COLO829 (cell line): ENCODE data around the gene CEACAM16.

Experiments
- DNase-seq: peaks from one replicate; pipeline ENCODE4 v3.0.0; 2012; ENCODE audit warnings: low spot score

Gene CEACAM16

DNA sequence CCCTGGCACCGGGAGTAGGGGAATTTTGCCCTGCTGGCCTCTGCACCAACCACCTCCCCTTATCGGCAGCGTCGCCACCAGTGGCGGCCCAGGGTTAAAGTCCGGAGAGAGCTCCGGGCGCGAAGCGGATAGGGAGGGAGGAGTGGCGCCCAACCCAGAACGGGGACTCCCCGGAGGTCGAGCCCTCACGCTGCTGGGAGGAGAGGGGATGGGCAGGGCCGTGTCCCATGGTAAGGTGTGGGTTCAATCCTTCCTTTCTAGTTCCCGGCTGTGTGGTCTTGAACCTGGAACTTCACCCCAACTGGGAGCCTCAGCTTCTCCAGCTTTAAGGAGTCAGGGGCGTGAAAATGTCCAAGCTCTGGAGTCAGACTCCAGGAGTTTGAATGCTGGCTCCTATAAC, 26.3 kb downstream of the CEACAM16 start:
- no peak for DNase-seq

DNA sequence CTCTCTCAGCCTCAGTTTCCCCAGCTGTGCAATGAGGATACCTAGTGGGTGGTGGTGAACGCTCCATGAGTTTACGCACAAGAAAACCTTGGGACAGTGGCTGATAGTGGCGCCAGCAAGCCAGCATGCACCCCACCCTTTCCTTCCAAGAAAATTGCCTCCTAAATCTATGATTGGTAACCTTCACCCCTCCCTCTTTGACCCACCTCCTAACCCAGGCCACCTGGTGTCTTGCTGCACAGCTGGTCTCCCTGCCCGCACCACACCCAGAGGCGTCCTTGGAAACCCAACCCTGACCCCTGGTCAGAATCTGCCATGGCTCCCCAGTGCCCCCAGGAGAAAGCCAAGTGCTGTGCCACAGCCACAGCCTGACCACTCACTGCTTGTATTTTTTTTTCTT, 26.7 kb downstream of the CEACAM16 start:
- no peak for DNase-seq

DNA sequence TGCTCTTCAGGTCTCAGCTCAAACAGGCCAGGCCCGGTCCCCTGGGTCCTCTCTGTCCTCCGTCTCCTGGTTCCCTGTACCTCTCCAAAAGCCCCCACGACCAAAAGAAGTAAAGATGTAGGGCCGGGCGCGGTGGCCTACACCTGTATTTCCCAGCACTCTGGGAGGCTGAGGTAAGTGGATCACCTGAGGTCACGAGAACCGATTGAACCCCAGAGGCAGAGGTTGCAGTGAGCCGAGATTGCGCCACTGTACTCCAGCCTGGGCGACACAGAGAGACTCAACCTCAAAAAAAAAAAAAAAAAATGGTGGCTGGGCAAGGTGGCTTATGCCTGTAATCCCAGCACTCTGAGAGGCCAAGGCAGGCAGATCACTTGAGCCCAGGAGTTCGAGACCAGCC, 27.5 kb downstream of the CEACAM16 start:
- no peak for DNase-seq

DNA sequence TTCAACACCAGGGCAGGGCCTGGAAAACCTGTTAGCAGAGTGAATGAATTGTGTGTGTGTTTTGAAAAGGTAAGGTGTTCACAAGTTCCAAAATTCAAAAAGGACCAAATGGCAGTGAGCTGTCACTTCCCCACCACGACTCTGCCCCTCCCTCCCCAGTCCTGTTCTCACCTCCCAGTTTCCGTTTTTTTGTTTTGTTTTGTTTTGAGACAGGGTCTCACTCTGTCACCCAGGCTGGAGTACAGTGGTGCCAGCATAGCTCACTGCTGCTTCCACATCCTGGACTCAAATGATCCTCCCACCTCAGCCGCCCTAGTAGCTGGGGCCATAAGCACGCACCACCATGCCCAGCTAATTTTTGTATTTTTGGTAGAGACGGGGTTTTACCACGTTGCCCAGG, 29.2 kb downstream of the CEACAM16 start:
- DNase-seq, result no peak

DNA sequence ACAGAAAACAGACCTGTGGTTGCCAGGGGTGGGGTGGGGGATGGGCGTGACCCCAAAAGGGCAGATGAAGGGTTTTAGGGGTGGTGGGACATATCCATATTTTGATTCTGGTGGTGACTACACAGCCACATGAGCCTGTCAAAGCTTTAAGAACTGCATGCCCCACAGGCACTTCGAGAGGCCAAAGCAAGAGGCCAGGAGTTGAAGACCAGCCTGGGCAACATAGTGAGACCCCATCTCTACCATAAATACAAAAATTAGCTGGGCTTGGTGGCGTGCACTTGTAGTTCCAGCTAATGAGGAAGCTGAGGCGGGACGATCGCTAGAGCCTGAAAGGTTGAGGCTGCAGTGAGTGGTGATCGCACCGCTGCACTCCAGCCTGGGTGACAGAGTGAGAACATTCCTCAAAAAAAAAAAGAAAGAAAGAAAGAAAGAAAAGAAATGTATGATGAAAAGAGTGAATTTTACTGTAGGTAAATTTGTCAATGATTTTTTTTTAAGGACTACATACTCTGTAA, 30.6 kb downstream of the CEACAM16 start:
- no peak for DNase-seq

DNA sequence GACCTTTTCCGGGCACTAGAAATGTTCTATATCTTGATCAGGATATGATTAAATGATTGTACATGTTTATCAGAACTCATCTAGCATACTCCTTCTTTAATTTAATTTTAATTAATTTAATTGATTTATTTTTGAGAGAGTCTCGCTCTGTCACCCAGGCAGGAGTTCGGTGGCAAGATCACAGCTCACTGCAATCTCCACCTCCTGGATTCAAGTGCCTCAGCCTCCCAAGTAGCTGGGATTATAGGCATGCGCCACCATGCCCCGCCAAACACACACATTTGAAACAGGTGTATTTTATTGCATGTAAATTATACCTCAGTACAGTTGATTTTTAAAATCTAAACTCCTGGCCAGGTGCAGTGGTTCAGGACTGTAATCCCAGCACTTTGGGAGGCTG, 32.1 kb downstream of the CEACAM16 start:
- DNase-seq, result no peak

DNA sequence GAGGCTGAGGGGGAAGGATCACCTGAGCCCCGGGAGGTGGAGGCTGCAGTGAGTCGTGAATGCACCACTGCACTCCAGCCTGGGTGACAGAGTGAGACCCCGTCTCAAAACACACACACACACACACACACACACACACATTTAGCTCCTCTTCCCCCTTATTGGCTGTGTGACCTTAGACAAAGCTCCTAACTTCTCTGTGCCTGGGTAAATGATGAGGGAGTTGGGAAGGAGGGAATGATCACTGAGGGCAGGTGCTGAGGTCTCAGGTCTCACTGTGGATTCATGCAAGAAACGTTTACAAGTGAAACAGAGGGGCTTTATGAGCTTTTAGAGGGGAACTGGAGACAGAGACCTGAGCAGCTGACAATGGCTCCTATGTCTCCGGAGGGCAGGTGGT, 32.7 kb downstream of the CEACAM16 start:
- no peak for DNase-seq

DNA sequence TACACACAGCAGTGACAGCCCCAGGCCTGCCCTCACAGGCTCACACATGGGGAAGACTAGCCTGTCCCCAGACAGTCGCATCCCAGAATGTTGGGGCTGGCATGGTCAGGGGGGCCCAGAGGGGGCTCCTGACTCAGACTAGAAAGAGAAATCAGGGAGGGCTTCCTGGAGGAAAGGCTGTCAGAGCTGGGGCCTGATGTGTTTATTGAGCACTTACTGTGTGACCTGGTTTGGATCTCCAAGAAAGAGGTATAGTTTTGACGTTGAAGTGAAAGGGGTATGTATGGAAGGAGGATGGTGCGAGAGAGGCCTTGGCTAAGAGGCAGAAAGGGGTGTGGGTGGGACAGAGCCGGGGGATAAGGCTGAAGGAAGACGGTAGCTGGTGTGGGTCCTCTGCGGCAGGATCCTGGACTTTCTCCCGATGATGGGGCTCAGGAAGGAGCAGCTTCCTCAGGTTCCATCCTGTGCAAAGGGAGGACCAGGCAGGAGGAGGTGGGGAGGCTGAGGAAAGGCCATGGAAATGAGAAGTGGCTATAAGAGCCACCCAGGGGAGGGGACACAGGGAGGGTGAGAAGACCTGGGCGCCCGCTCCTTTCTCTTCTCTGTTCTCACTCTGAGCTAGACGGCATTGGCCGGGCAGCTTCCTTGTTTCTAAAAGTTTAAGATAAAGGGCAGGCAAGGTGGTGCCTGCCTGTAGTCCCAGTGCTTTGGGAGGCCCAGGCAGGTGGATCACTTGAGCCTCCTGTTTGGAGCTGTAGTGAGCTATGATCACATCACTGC, 33.5 kb downstream of the CEACAM16 start:
- DNase-seq, result no peak

DNA sequence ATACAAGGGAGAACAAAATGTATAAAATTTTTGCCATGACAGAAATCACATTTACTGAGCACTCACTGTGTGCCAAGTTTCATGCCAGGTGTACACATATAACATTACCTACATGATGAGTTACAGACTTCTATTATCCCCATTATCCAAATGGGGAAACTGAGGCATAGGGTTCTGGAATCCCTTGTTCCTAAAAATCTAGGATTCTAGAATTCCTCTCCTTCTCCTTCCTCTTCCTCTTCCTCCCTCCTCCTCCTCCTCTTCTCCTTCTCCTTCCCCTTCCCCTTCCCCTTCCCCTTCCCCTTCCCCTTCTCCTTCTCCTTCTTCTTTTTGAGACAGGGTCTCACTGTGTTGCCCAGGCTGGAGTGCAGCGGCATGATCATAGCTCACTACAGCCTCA, 35.4 kb downstream of the CEACAM16 start:
- DNase-seq, result no peak

DNA sequence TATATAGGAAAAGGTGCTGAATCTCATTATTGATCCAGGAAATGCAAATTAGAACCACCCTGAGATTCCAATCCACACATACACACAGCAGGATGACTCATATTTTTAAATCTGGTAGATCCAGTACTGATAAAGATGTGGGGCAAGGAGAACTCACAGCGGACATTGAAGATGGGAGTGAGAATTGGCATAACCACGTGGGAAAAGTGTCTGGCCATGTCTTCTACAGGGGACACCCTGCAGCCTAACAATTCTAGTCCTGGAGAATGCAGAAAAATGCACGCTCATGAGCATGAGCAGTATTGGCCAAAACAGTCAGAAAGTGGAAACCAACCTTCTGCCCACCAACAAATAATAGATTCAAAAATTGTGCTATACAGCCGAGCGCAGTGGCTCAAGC, 36.1 kb downstream of the CEACAM16 start:
- no peak for DNase-seq

DNA sequence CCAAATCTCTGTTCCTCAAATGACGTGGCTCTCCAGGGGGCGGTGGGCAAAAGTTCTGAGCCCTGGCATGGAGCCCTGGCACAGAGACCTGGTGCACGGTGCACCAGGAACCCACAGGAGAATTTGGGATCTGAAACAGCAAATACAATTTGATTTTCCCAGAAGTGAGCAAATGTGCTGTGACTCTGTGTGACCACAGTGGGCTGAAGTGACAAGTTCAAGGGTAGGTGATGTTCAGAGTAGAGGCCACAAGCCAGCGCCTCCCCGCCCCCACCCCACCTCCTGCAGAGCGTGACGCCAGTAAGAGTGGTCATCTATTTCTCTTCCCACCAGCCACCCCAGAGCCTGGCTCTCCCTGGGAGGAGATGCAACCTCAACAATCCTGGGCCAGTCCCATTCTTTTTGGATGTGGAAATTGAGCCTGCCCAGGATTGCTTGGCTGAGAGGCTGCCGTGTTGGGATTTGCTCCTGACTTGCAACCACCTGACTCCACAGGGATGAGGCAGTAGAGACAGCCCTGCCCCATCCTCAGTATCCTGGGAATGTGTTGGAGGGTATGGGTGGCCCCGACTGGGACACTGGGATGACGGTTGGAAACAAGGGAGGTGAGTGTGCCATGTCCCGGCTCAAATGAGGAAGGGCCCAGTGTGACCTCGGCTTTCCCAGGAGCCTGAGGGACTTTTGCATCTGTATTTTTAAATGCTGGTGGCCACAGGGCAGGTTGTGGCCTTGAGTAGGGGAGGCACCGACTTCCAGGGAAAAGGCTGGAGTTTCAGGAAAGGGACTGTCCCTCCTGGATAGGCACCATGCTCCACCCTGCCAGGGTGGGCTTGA, 38.5 kb downstream of the CEACAM16 start:
- DNase-seq, result no peak

DNA sequence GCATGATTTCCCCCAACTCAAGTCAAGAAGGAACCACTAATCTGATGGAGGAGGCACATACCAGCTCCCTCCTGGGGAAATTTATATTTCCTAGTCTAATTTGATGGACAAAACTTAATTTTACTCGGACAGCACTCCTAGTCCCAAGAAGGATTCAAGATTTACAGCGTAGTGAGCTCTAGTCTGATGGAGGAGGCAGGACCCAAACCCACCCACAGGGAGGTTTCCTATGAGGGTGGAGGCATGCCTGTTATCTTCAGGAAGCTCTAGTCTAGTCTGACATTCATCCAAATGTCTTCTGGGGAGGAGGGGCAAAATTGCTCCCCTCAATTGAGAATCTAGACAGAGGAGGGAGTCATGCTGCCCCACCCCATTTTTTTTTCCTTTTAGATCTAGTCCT, 39.2 kb downstream of the CEACAM16 start:
- DNase-seq, result no peak

DNA sequence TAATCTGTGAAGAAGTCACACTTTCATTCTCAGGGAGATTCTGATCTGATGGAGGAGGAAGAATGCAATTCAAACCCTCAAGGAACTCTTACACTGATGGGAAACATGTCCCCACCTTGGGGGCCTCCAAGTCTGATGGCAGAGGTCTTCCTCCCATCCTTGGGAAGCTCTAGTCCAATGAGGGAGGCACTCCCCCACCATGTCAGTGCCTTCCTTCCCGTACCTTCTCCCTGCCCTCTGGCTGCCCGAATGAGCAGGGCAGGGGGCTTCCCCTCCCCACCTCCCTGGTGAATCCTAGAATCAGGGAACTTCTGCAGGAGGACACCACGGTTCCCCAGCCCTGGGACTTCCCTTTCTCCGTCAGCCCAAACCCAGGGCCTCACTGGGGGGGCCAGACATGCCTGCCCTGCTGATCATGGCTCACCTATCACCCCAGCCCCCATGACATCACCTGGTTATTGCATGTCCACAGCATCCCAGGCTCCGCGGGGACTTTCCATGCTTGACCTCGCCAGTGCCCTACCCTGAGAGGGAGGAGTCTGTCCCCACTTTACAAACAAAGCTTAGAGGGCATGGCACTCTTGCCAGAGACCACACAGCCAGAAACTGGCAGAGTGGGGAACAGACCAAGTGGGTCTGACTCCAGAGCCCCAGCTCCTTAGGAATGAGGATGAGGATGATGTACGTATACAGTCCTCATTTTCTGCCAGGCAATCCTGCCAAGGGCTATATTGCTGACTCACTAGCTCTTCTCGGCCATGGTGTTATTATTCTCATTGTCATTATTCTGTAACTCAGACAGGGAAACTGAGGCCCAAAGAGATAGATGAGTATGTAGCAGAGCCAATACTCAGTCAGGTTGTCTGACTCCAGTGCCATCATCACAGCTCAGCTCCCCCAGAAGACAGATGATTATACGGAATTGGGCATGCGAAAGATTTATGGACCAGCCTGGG, 39.9 kb downstream of the CEACAM16 start:
- no peak for DNase-seq

DNA sequence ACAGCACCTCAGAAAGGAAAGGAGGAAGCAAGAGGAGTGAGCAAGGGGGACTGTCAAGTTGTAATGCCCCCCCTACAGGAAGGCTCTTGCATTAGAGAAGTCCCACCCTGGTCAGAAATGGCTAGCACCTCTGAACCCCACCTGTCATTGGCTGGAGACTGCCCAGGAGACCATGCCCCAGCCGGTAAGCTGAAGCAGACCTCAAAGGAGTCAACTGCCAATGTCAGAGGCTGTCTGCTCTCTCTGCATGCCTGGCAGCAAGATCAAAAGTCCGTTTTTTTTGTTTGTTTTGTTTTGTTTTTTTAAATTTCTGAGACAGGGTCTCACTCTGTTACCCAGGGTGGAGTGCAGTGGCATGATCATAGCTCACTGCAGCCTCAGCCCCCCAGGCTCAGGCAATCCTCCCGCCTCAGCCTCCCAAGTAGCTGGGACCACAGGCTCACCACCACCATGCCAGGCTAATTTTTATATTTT, 41.4 kb downstream of the CEACAM16 start:
- no peak for DNase-seq

DNA sequence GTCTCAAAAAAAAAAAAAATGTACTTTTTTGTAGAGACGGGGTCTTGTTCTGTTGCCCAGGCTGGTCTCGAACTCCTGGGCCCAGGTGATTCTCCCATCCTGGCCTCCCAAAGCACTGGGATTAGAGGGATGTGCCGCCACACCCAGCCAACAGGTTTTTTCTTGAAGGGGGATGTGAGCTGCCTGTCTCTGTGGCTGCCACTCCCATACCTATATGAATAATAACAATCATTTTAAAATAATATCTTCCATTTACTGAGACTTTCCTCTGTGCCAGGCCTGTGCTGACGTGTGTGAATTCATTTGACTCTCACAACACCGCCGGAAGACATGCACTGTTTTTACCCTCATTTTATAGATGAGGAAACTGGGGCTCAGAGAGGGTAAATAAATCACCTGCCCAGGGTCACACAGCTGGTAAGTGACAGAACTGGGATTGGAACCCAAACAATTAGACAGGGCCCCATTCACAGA, 42.3 kb downstream of the CEACAM16 start:
- DNase-seq, result no peak

DNA sequence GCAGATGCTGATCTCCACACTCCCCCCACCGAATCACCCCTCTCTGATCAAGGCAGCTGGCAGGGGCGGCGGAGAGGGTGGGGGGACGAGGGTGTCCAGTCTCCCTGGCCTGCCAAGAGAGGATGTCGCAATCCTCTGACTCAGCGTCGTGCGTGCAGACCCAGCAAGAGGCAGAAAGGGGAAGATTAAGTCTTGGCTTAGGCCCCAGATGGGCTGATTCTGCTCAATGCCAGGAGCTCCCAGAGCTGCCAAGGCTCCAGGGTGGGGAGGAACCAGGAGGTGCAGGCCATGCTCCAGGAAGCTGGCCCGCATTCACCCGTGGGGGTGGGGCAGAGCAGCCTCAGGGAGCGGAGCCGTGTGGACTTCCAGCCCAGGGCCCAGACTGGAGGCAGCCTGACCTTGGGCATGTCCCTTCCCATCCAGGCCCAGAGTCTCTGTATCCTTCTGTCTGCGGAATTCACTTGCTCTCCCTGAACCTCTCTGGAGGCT, 42.9 kb downstream of the CEACAM16 start:
- peak; percentile 94 for DNase-seq

DNA sequence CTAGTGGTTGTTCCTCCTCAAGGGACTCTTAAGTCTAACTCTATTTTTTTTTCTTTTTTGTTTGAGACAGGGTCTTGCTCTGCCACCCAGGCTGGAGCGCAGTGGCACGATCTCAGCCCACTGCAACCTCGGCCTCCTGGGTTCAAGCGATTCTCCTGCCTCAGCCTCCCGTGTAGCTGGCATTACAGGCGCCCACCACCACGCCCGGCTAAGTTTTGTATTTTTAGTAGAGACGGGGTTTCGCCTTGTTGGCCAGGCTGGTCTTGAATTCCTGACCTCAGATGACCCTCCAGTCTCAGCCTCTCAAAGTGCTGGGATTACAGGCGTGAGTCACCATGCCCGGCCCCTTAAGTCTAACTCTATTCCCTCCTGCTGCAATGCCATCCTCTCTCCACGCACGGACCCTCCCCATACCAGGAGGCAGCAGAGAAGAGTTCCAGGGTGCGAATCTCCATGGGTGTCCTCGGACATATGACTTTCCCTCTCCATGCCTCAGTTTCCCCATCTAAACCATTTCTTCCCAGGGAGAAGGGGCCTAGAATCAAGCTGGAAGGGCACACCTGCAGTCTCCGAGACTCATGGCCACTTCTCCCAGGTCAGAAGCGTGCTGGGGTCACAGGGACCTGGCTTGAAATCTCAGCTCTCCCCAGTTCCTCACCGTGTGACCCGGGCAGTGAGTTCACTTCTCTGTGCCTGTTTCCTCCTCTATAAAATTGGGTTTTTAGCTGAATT, 43.5 kb downstream of the CEACAM16 start:
- DNase-seq, result no peak

DNA sequence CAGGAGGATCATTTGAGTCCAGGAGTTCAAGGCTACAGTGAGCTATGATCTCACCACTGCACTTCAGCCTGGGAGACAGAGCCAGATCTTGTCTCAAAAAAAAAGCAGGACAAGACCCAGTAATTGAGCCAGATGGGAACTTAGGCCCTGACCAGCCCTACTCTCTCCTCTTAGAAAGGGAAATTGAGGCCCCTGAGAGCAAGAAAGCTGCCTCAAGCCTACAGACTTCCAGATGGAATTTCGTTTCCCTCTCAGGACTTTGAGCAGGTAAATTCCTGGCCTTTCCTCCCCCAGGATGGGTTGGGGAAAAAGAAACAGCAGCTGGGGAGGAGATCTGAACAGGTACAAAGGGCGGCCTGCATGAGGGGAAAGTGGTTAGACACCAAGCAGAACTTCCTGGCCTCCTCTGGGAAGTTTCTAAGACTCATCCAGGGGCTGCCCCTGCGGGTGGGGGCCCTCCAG, 46.0 kb downstream of the CEACAM16 start:
- DNase-seq, result no peak

DNA sequence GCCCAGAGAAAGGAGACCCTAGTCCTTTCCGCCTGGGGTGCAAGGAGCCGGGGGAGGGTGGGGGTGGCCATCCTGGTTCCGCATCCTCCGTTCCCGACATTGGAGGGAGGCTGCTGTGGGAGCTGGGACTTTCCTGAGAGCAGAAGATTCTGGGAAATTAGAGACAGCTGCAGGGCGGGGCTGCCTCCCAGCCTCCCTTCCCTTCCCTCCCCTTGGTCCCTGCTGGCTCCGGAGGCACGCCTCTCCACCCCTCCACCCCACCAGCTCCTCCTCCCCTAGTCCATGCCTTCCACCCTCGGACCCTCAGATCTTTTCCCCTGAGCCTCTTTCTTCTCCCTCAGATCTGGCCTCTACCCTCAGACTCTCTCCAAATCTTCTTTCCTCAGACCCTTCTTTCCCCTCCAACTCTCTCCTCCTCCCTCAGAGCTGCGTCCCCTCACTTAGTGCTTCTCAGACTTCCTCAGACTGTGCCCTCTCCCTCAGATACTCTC, 46.4 kb downstream of the CEACAM16 start:
- no peak for DNase-seq

DNA sequence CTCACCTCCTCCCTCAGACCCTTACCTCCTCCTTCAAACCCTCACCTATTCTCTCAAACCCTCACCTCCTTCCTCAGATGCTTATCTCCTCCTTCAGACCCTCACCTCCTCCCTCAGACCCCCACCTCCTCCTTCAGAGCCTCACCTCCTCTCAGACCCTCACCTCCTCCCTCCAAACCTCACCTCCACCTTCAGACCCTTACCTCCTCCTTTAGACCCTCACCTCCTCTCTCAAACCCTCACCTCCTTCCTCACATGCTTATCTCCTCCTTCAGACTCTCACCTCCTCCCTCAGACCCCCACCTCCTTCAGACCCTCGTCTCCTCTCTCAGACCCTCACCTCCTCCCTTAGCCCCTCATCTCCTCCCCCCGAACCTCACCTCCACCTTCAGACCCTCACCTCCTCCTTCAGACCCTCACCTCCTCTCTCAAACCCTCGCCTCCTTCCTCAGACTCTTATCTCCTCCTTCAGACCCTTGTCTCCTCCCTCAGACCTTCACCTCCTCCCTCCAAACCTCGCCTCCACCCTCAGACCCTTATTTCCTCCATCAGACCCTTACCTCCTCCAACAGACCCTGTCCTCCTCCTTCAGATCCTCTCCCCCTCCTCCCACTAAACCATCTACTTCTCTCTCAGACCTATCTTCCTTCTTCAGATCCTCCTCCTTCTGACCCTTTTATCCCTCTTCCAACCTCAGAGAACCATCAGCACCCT, 47.1 kb downstream of the CEACAM16 start:
- no peak for DNase-seq
